GM23338 (cell line): ENCODE measurements around the gene TMEM245.

ENCODE experiments used
- CREB1 ChIP-seq: fragments of 250-450 bp; sonication (Bioruptor Pico); IDR thresholded peaks from 2 replicates; pipeline ENCODE4 v1.5.0; 2020; ENCODE audit warnings: low read depth, mild to moderate bottlenecking, moderate library complexity
- CTCF ChIP-seq, 2 experiments: fragments of 200-600 bp in 1 of 2; sonication (generic) in 1 of 2; conservative IDR thresholded peaks; 2 replicates each; pipeline versions ENCODE4 v1.5.1 to v1.6.1; 2016 to 2017; ENCODE audit warnings: antibody characterized with exemption in 2 of 2, low read depth in 2 of 2, mild to moderate bottlenecking in 2 of 2, moderate library complexity in 1 of 2
- EZH2 ChIP-seq: fragments of 200-600 bp; sonication (generic); IDR thresholded peaks from one replicate; pipeline ENCODE4 v1.8.0; 2017; ENCODE audit warnings: antibody characterized with exemption, mild to moderate bottlenecking, low read depth; ENCODE audit not compliant: unreplicated experiment
- EZH2phosphoT487 ChIP-seq: fragments of 200-600 bp; sonication (generic); IDR thresholded peaks from one replicate; pipeline ENCODE4 v1.8.1; 2018; ENCODE audit warnings: antibody characterized with exemption; ENCODE audit not compliant: unreplicated experiment
- NANOG ChIP-seq: IDR thresholded peaks from 2 replicates; pipeline ENCODE4 v1.6.1; 2016; ENCODE audit warnings: antibody characterized with exemption, borderline replicate concordance
- POLR2AphosphoS5 ChIP-seq: IDR thresholded peaks from 2 replicates; pipeline ENCODE4 v1.6.1; 2016; ENCODE audit warnings: antibody characterized with exemption, low read depth
- REST ChIP-seq: IDR thresholded peaks from one replicate; pipeline ENCODE4 v1.6.1; 2018; ENCODE audit warnings: antibody characterized with exemption; ENCODE audit not compliant: unreplicated experiment
- STAT1 ChIP-seq: IDR thresholded peaks from one replicate; pipeline ENCODE4 v1.6.1; 2016; ENCODE audit warnings: antibody characterized with exemption; ENCODE audit not compliant: unreplicated experiment
- ZNF462 ChIP-seq: fragments of 250-450 bp; sonication (Bioruptor Pico); IDR thresholded peaks from 2 replicates; pipeline ENCODE4 v1.5.0; 2020; ENCODE audit warnings: mild to moderate bottlenecking, moderate library complexity

GRCh38 chr9:109098171-109098959, 21.4 kb downstream of the TMEM245 start:
- peak; percentile 26 to 42; a peak in 3 of 4 replicates for TF ChIP-seq CTCF (conservative IDR thresholded peaks at IDR 0.05; ENCODE audit: low read depth in 2 of 2)
- TF ChIP-seq EZH2, result no peak
- TF ChIP-seq CREB1 (CRISPR knock-in tag), result no peak
- no peak for TF ChIP-seq REST
- TF ChIP-seq ZNF462 (CRISPR knock-in tag), result no peak
- TF ChIP-seq NANOG, result no peak
- TF ChIP-seq POLR2AphosphoS5, result no peak
- TF ChIP-seq STAT1, result no peak
- TF ChIP-seq EZH2phosphoT487, result no peak
